IMR-90 (cell line): ENCODE measurements around the gene PITX1. TPM values are rescaled to one million over a fixed set of nuclear protein-coding genes. Genes with fewer than 3 reads are reported as not detected.

Experiments used
- ATAC-seq: fragments of 200-7000 bp; cut with Tn5 transposase; 2 replicates; pipeline ENCODE4 v1.9.1; 2020; ENCODE audit warnings: low read depth, mild to moderate bottlenecking, moderate library complexity
- BruUV-seq: library from RNA; stranded (reverse); fragments of 400-500 nt; replicated peaks from 2 replicates; lab custom pipeline; 2021; lab: Mats Ljungman, UMichigan
- CTCF ChIA-PET: fragments of 300-600 bp; formaldehyde crosslinking; extraction: SDS; loops from one replicate; lab custom pipeline; 2021; ENCODE audit warnings: antibody characterized with exemption; lab: Yijun Ruan, JAX
- POLR2A ChIA-PET: fragments of 300-600 bp; sonication (Branson Sonifier 250); formaldehyde crosslinking; loops from one replicate; lab custom pipeline; 2022; ENCODE audit warnings: antibody characterized with exemption; ENCODE audit not compliant: unreplicated experiment; lab: Charles Lee
- DNase-seq: peaks from one replicate; pipeline ENCODE4 v3.0.0; 2013
- H2AFZ ChIP-seq: replicated peaks from 2 replicates; pipeline ENCODE3; 2013; ENCODE audit warnings: low read length, mild to moderate bottlenecking; ENCODE audit not compliant: poor library complexity
- H2AK5ac ChIP-seq: 2 replicates; pipeline ENCODE4 v1.6.1; 2013; ENCODE audit warnings: low read depth, low read length, inconsistent platforms
- H2AK9ac ChIP-seq: replicated peaks from 2 replicates; pipeline ENCODE3; 2013; ENCODE audit warnings: mild to moderate bottlenecking, low read depth, low read length, moderate library complexity; ENCODE audit not compliant: poor library complexity
- H2BK120ac ChIP-seq: 2 replicates; pipeline ENCODE4 v1.6.1; 2013; ENCODE audit warnings: low read depth, low read length, inconsistent platforms
- H2BK15ac ChIP-seq: 3 replicates; pipeline ENCODE4 v1.6.1; 2013; ENCODE audit warnings: low read depth, low read length, inconsistent platforms
- H2BK20ac ChIP-seq: 2 replicates; pipeline ENCODE4 v1.6.1; 2013; ENCODE audit warnings: low read depth, mild to moderate bottlenecking, inconsistent platforms, low read length, moderate library complexity
- H2BK5ac ChIP-seq: 2 replicates; pipeline ENCODE4 v1.6.1; 2013; ENCODE audit warnings: mild to moderate bottlenecking, low read depth, low read length, inconsistent platforms; ENCODE audit not compliant: poor library complexity, severe bottlenecking
- H3K14ac ChIP-seq: replicated peaks from 2 replicates; pipeline ENCODE4 v1.6.1; 2013; ENCODE audit warnings: low read depth, low read length, inconsistent platforms
- H3K18ac ChIP-seq: 2 replicates; pipeline ENCODE4 v1.6.1; 2013; ENCODE audit warnings: low read depth, low read length, control low read depth
- H3K23ac ChIP-seq: 2 replicates; pipeline ENCODE4 v1.6.1; 2013; ENCODE audit warnings: low read depth, low read length, inconsistent platforms
- H3K27ac ChIP-seq: 2 replicates; pipeline ENCODE4 v1.5.1; 2013; ENCODE audit warnings: mild to moderate bottlenecking, control low read depth, low read length; ENCODE audit not compliant: insufficient read depth
- H3K27me3 ChIP-seq: 2 replicates; pipeline ENCODE4 v1.6.1; 2013; ENCODE audit warnings: low read length; ENCODE audit not compliant: control insufficient read depth, insufficient read depth
- H3K36me3 ChIP-seq: 2 replicates; pipeline ENCODE4 v1.6.1; 2013; ENCODE audit warnings: low read length, mixed read lengths; ENCODE audit not compliant: control insufficient read depth, insufficient read depth
- H3K4ac ChIP-seq: 2 replicates; pipeline ENCODE4 v1.6.1; 2013; ENCODE audit warnings: low read depth, low read length, inconsistent platforms
- H3K4me1 ChIP-seq: 2 replicates; pipeline ENCODE4 v1.6.1; 2013; ENCODE audit warnings: low read length, mixed read lengths; ENCODE audit not compliant: control insufficient read depth, insufficient read depth
- H3K4me2 ChIP-seq: 2 replicates; pipeline ENCODE4 v1.6.1; 2013; ENCODE audit warnings: low read depth, mild to moderate bottlenecking, control low read depth, low read length, moderate library complexity
- H3K4me3 ChIP-seq: 2 replicates; pipeline ENCODE4 v1.5.1; 2013; ENCODE audit warnings: low read depth, mild to moderate bottlenecking, control low read depth, low read length, moderate library complexity; ENCODE audit not compliant: insufficient read depth
- H3K56ac ChIP-seq: 2 replicates; pipeline ENCODE4 v1.6.1; 2013; ENCODE audit warnings: low read length, inconsistent platforms; ENCODE audit not compliant: insufficient read depth; ENCODE audit errors: extremely low read depth
- H3K79me1 ChIP-seq, 2 experiments: 2 replicates each; pipeline ENCODE4 v1.6.1; 2013; ENCODE audit warnings: low read length in 2 of 2, inconsistent platforms in 1 of 2, low read depth in 1 of 2
- H3K9ac ChIP-seq: 2 replicates; pipeline ENCODE4 v1.6.1; 2013; ENCODE audit warnings: low read depth, low read length, control low read depth
- H3K9me1 ChIP-seq: 2 replicates; pipeline ENCODE4 v1.6.1; 2013; ENCODE audit warnings: low read length, inconsistent platforms; ENCODE audit not compliant: insufficient read depth
- H3K9me3 ChIP-seq: 2 replicates; pipeline ENCODE4 v1.6.1; 2013; ENCODE audit warnings: low read length; ENCODE audit not compliant: control insufficient read depth, insufficient read depth
- H4K20me1 ChIP-seq: 2 replicates; pipeline ENCODE4 v1.6.1; 2013; ENCODE audit warnings: low read length, inconsistent platforms; ENCODE audit not compliant: insufficient read depth
- H4K5ac ChIP-seq: 2 replicates; pipeline ENCODE4 v1.6.1; 2013; ENCODE audit warnings: mild to moderate bottlenecking, low read depth, low read length, control low read depth
- H4K8ac ChIP-seq, 2 experiments: 2 replicates each; pipeline ENCODE4 v1.6.1; 2013; ENCODE audit warnings: low read depth in 2 of 2, low read length in 2 of 2, control low read depth in 1 of 2, inconsistent platforms in 1 of 2
- H4K91ac ChIP-seq: 2 replicates; pipeline ENCODE4 v1.6.1; 2013; ENCODE audit warnings: low read depth, low read length, inconsistent platforms; ENCODE audit not compliant: insufficient read depth
- BHLHE40 ChIP-seq: fragments of 150-350 bp; IDR thresholded peaks from 2 replicates; pipeline ENCODE4 v1.6.1; 2016; ENCODE audit warnings: mild to moderate bottlenecking, low read depth, low read length
- CEBPB ChIP-seq: IDR thresholded peaks from 2 replicates; pipeline ENCODE4 v1.6.1; 2012; ENCODE audit warnings: low read depth, low read length, improper control_type of control experiment
- MAZ ChIP-seq: IDR thresholded peaks from 2 replicates; pipeline ENCODE4 v1.6.1; 2012; ENCODE audit warnings: low read depth, mild to moderate bottlenecking, low read length, improper control_type of control experiment, moderate library complexity, borderline replicate concordance
- RCOR1 ChIP-seq: IDR thresholded peaks from 2 replicates; pipeline ENCODE4 v1.6.1; 2012; ENCODE audit warnings: mild to moderate bottlenecking, low read length, improper control_type of control experiment; ENCODE audit not compliant: insufficient replicate concordance
- RFX5 ChIP-seq: IDR thresholded peaks from 2 replicates; pipeline ENCODE4 v1.8.0; 2012; ENCODE audit warnings: low read depth, mild to moderate bottlenecking, low read length, moderate library complexity
- WGBS, 2 experiments: methylation state at CpG; one replicate each; pipeline versions ENCODE4 v1.1.5 to v1.1.7; 2013; ENCODE audit warnings: missing lambda C conversion rate in 2 of 2; ENCODE audit not compliant: insufficient read length in 1 of 2; ENCODE audit errors: extremely low coverage in 2 of 2; 5-methylcytosine and 5-hydroxymethylcytosine counted together
- dilution Hi-C: fragments of 300-500 bp; cut with HindIII; formaldehyde crosslinking; loops from one replicate; pipeline ENCODE4 v1.14.3; 2018; ENCODE audit warnings: low sequenced_read_pairs; ENCODE audit not compliant: unreplicated experiment
- in situ Hi-C: fragments of 300-500 bp; cut with MboI; formaldehyde crosslinking; loops from 3 replicates; pipeline ENCODE4 v1.14.3; 2019; ENCODE audit warnings: low sequenced_read_pairs, inconsistent platforms, mixed read lengths
- intact Hi-C: fragments of 100-400 bp; cut with micrococcal nuclease; formaldehyde crosslinking; loops from 2 replicates; pipeline ENCODE4 v1.10.0; 2022
- polyA plus RNA-seq, 3 experiments: library from polyadenylated mRNA; depleted of rRNA; stranded (reverse); fragments of >200 nt; gene quantifications; 2 replicates each; pipeline ENCODE4 v1.2.3, GENCODE V29; 2012; ENCODE audit warnings: low replicate concordance in 1 of 3
- total RNA-seq: library from RNA; depleted of rRNA; stranded (reverse); fragments of >200 nt; gene quantifications from 2 replicates; pipeline ENCODE4 v1.2.3, GENCODE V29; 2012
- TF ChIP-seq, protein P1 (sequence below): fragments of 150-350 bp; IDR thresholded peaks from 2 replicates; pipeline ENCODE4 v1.6.1; 2016; ENCODE audit warnings: low read depth, mild to moderate bottlenecking, low read length, moderate library complexity, borderline replicate concordance
- TF ChIP-seq, protein P2 (sequence below): fragments of 150-350 bp; IDR thresholded peaks from 2 replicates; pipeline ENCODE4 v1.6.1; 2017; ENCODE audit warnings: mild to moderate bottlenecking, antibody characterized with exemption, low read length, low read depth

PITX1 gene
- total and polyA plus RNA-seq, 2 of the 4 experiments (the other 2 are of a cell fraction): 10.4 to 29.8 TPM

DNA sequence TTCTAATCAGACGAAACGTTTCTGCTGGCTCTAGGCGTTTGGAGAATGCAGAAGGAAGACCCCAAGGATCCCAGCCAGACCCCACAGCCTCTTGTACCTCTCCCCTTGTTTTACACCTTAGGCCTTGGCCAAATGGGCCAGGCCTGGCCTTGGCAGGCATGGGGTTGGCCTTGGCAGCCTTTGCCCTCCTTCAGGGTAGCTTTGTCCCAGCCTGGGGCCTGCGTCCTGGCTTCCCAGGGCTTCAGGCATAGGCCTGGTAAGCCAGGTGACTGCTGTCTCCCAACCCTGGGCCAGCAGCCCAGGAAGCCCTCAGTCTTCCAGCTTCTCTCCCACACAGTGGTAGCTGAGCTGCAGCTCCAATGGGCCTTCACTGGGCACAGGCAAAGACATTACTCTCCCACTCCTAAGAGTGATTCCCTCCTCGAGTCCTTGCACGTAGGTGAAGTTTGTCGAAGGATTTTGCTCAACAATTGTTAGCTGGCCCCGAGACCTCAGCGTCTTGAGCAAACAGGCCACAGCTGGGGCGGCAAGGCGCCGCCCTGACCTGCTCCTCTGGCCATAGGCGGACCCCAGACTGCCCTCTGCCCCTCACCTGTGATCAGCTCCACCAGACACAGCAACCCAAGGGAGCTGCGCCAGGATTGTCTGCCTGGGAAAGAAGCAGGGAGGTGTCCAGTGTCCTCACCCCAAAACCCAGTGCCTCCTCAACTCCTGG is 1.1 kb upstream of the PITX1 start:
- Histone ChIP-seq H3K18ac (peak overlapping the region; percentile 51; the same call in 1 of the 2 replicates), H3K56ac (0 out of 2 replicates have a peak overlapping the region, but pooled peaks have one; percentile 24), H2AFZ (peak overlapping the region; percentile 93), H2BK5ac (peak overlapping the region; percentile 65), H4K91ac (peak overlapping the region; percentile 66), H2AK5ac (peak overlapping the region; percentile 81), H3K4me1 (peaks cover 19% of the 10 kb centered on the region; the same call in 1 of the 2 replicates), H3K27ac (peak overlapping the region; percentile 92), H4K20me1 (peaks cover 21% of the 10 kb centered on the region), H3K36me3 (peaks cover 17% of the 10 kb centered on the region), H2BK120ac (peak overlapping the region; percentile 91; the same call in 1 of the 2 replicates), H3K9ac (peak overlapping the region; percentile 64), H3K4me2 (peak overlapping the region; percentile 20; the same call in 1 of the 2 replicates), H2BK15ac (no peak overlapping the region; the same call in 2 of the 3 replicates), H3K23ac (peak overlapping the region; percentile 41), H3K9me1 (0 out of 2 replicates have a peak, but pooled peaks cover 6% of the 10 kb centered on the region), H3K4me3 (peak overlapping the region; percentile 47; the same call in 1 of the 2 replicates), H4K5ac (peak overlapping the region; percentile 91; the same call in 1 of the 2 replicates), H3K9me3 (peaks cover 11% of the 10 kb centered on the region; the same call in 1 of the 2 replicates), H4K8ac (peak overlapping the region; percentile 55 to 87; a peak in 2 of 4 replicates), H3K79me1 (peaks cover 3 to 21% of the 10 kb centered on the region in 2 experiments; a peak in 2 of 4 replicates), H3K27me3 (peaks cover 32% of the 10 kb centered on the region), H2AK9ac (peak overlapping the region; percentile 95), H3K14ac (peak overlapping the region; percentile 69), H3K4ac (peak overlapping the region; percentile 85), H2BK20ac (peak overlapping the region; percentile 59; the same call in 1 of the 2 replicates)
- no peak for ATAC-seq
- BruUV-seq: no TSS peak
- TF ChIP-seq BHLHE40 (no peak), CEBPB (no peak), MAZ (no peak), RFX5 (no peak), RCOR1 (no peak)
- TF ChIP-seq, protein P1, sequence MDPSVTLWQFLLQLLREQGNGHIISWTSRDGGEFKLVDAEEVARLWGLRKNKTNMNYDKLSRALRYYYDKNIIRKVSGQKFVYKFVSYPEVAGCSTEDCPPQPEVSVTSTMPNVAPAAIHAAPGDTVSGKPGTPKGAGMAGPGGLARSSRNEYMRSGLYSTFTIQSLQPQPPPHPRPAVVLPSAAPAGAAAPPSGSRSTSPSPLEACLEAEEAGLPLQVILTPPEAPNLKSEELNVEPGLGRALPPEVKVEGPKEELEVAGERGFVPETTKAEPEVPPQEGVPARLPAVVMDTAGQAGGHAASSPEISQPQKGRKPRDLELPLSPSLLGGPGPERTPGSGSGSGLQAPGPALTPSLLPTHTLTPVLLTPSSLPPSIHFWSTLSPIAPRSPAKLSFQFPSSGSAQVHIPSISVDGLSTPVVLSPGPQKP: no peak
- TF ChIP-seq, protein P2, sequence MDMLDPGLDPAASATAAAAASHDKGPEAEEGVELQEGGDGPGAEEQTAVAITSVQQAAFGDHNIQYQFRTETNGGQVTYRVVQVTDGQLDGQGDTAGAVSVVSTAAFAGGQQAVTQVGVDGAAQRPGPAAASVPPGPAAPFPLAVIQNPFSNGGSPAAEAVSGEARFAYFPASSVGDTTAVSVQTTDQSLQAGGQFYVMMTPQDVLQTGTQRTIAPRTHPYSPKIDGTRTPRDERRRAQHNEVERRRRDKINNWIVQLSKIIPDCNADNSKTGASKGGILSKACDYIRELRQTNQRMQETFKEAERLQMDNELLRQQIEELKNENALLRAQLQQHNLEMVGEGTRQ: no peak
- CTCF ChIA-PET: interaction anchor here (0.6 kb wide), 1 partner anchor 186 kb away, joined by 3 read pairs; no protein-coding TSS in a partner anchor
- DNase-seq: no peak
- in situ Hi-C loops: no loop called here
- POLR2A ChIA-PET: interaction anchor here (0.7 kb wide), 1 partner anchor 402 kb away, joined by 4 read pairs; no protein-coding TSS in a partner anchor
- WGBS, 2 experiments: 100% methylated on average over 1 of the region's 14 CpGs; no CpG with 5 or more reads in 1 of the 2 experiments
- intact Hi-C loops: loop anchor here (1.0 to 5.0 kb wide), 3 partner anchors 172 to 297 kb away; no protein-coding TSS in a partner anchor
- dilution Hi-C loops: no loop called here
